ENCODE measurements around the gene TRIM62. TPM values are rescaled to one million over a fixed set of nuclear protein-coding genes. Genes with fewer than 3 reads are reported as not detected.

The TRIM62 gene
- total and polyA plus RNA-seq, 2 experiments from 2014 or later, result 2.5 to 4.2 TPM

DNA sequence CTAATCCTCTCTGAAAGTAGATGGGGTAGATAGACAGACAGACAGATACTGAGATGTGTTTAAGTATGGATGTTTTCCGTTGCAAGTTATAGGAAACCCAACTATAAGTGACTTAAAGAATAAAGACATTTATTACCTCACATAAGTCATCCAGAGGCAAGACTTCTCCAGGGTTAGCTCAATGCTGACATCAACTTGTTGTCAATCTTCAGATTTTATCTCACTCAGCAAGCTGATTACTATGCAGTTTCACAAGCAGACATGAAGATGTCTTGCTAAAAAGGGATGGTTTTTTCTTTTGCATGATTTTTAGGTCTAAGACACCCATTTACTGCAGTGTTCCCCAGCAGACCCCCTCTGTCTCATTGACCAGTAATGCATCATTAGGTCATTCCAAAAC lies 43.7 kb upstream of the TRIM62 start:
- H3K4me1 ChIP-seq (ENCODE audit: insufficient read depth), result peaks cover 7% of the 10 kb centered on the region
- no peaks in the 10 kb centered on the region for H3K79me2 ChIP-seq
- no peak overlapping the region for H3K4me2 ChIP-seq
- H3K36me3 ChIP-seq (replicated peaks; ENCODE audit: insufficient read depth, low read depth), result no peaks in the 10 kb centered on the region
- H3K27me3 ChIP-seq, result no peaks in the 10 kb centered on the region
- no peak overlapping the region for H2AFZ ChIP-seq
- WGBS (ENCODE audit: low lambda C conversion rate, missing lambda C conversion rate), result 75% methylated on average over 1 of the region's 1 CpG
- H3K4me3 ChIP-seq, result no peak overlapping the region
- no peaks in the 10 kb centered on the region for H3K9me2 ChIP-seq (replicated peaks; ENCODE audit: insufficient read depth)
- no peak overlapping the region for H3K27ac ChIP-seq
- no peaks in the 10 kb centered on the region for H4K20me1 ChIP-seq (ENCODE audit: insufficient read depth, poor library complexity, severe bottlenecking)
- TF ChIP-seq, protein P1, sequence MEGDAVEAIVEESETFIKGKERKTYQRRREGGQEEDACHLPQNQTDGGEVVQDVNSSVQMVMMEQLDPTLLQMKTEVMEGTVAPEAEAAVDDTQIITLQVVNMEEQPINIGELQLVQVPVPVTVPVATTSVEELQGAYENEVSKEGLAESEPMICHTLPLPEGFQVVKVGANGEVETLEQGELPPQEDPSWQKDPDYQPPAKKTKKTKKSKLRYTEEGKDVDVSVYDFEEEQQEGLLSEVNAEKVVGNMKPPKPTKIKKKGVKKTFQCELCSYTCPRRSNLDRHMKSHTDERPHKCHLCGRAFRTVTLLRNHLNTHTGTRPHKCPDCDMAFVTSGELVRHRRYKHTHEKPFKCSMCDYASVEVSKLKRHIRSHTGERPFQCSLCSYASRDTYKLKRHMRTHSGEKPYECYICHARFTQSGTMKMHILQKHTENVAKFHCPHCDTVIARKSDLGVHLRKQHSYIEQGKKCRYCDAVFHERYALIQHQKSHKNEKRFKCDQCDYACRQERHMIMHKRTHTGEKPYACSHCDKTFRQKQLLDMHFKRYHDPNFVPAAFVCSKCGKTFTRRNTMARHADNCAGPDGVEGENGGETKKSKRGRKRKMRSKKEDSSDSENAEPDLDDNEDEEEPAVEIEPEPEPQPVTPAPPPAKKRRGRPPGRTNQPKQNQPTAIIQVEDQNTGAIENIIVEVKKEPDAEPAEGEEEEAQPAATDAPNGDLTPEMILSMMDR (IDR thresholded peaks at IDR 0.05; ENCODE audit: poor library complexity), result no peak
- no peak for TF ChIP-seq EZH2phosphoT487 (IDR thresholded peaks at IDR 0.05; ENCODE audit: low read depth, severe bottlenecking, unreplicated experiment)
- TF ChIP-seq EZH2 (IDR thresholded peaks at IDR 0.05; ENCODE audit: borderline replicate concordance), result no peak
- no peak for DNase-seq (ENCODE audit: low spot score)
- no peaks in the 10 kb centered on the region for H3K9me3 ChIP-seq (ENCODE audit: low read depth)

DNA sequence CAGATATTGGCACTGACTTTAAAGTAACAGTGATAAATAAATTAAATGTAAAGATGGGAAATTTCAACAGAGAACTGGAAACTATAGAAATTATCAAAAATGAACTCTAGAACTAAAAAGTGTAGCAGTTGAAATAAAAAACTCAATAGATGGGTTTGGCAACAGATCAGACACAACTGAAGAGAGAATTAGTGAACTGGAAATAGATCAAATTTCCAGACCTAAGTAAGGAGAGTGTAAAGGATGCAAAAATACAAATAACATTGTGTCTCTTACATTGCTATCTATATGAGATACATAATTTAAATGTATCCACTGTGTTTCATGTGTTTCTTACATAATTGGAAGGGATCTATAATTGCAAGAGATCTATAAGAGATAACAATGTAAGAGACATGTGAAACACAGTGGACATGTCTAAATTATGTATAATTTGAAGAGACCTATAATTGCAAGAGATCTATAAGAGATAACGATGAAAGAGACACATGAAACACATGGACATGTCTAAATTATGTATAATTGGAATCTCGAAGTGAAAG lies 42.4 kb upstream of the TRIM62 start:
- 84% methylated on average over 2 of the region's 2 CpGs for WGBS (ENCODE audit: low lambda C conversion rate, missing lambda C conversion rate)
- Histone ChIP-seq H3K36me3 (replicated peaks; ENCODE audit: insufficient read depth, low read depth) (no peaks in the 10 kb centered on the region), H2AFZ (no peak overlapping the region), H3K4me1 (ENCODE audit: insufficient read depth) (peaks cover 7% of the 10 kb centered on the region), H3K79me2 (no peaks in the 10 kb centered on the region), H3K4me2 (no peak overlapping the region), H3K27ac (no peak overlapping the region), H3K27me3 (no peaks in the 10 kb centered on the region), H3K9me3 (ENCODE audit: low read depth) (no peaks in the 10 kb centered on the region), H3K9me2 (replicated peaks; ENCODE audit: insufficient read depth) (no peaks in the 10 kb centered on the region), H3K4me3 (no peak overlapping the region), H4K20me1 (ENCODE audit: insufficient read depth, poor library complexity, severe bottlenecking) (no peaks in the 10 kb centered on the region)
- no peak for TF ChIP-seq EZH2phosphoT487 (IDR thresholded peaks at IDR 0.05; ENCODE audit: low read depth, severe bottlenecking, unreplicated experiment)
- TF ChIP-seq EZH2 (IDR thresholded peaks at IDR 0.05; ENCODE audit: borderline replicate concordance), result no peak
- TF ChIP-seq, protein P1 (IDR thresholded peaks at IDR 0.05; ENCODE audit: poor library complexity), result no peak
- no peak for DNase-seq (ENCODE audit: low spot score)

DNA sequence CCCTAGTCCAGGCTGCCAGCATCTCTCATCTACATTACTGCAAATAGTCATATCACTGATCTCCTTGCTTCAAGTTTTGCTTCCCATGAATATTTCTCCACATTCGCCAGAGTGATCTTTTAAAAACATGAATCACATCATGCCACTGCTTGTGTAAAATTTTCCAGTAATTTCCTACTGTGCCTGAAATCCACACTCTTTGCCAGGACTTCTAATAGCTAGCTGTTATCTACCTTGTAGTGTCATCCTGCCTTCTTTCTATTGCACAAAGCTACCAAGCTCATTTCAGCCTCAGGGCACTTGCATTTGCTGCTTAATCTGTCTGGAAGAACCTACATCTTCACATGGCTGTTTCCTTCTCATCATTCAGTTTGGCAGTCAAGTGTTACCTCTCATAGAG lies 40.5 kb upstream of the TRIM62 start:
- H3K27me3 ChIP-seq, result no peaks in the 10 kb centered on the region
- H3K36me3 ChIP-seq (replicated peaks; ENCODE audit: insufficient read depth, low read depth), result no peaks in the 10 kb centered on the region
- no peak for DNase-seq (ENCODE audit: low spot score)
- H3K27ac ChIP-seq, result no peak overlapping the region
- H3K9me2 ChIP-seq (replicated peaks; ENCODE audit: insufficient read depth), result no peaks in the 10 kb centered on the region
- 88% methylated on average over 1 of the region's 1 CpG for WGBS (ENCODE audit: low lambda C conversion rate, missing lambda C conversion rate)
- H3K4me2 ChIP-seq, result no peak overlapping the region
- H3K4me1 ChIP-seq (ENCODE audit: insufficient read depth), result peaks cover 7% of the 10 kb centered on the region
- H3K4me3 ChIP-seq, result no peak overlapping the region
- TF ChIP-seq EZH2 (IDR thresholded peaks at IDR 0.05; ENCODE audit: borderline replicate concordance) (no peak), EZH2phosphoT487 (IDR thresholded peaks at IDR 0.05; ENCODE audit: low read depth, severe bottlenecking, unreplicated experiment) (no peak)
- TF ChIP-seq, protein P1 (IDR thresholded peaks at IDR 0.05; ENCODE audit: poor library complexity), result no peak
- no peaks in the 10 kb centered on the region for H3K9me3 ChIP-seq (ENCODE audit: low read depth)
- no peaks in the 10 kb centered on the region for H3K79me2 ChIP-seq
- H2AFZ ChIP-seq, result no peak overlapping the region
- H4K20me1 ChIP-seq (ENCODE audit: insufficient read depth, poor library complexity, severe bottlenecking), result no peaks in the 10 kb centered on the region

All from hepatocyte (in vitro differentiated cells).